Pons (tissue), 1 donor: Measurements from ENCODE around the gene NXNL1.
"Not testable (repeated sequence)": the region's sequence is repeated elsewhere in the genome, so short reads cannot be mapped to it uniquely, and the experiment has no call there.

Source experiments
- DNase-seq: peaks from one replicate; pipeline ENCODE4 v3.0.0-alpha.2; 2016; ENCODE audit warnings: low spot score

NXNL1 gene, protein sequence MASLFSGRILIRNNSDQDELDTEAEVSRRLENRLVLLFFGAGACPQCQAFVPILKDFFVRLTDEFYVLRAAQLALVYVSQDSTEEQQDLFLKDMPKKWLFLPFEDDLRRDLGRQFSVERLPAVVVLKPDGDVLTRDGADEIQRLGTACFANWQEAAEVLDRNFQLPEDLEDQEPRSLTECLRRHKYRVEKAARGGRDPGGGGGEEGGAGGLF

DNA sequence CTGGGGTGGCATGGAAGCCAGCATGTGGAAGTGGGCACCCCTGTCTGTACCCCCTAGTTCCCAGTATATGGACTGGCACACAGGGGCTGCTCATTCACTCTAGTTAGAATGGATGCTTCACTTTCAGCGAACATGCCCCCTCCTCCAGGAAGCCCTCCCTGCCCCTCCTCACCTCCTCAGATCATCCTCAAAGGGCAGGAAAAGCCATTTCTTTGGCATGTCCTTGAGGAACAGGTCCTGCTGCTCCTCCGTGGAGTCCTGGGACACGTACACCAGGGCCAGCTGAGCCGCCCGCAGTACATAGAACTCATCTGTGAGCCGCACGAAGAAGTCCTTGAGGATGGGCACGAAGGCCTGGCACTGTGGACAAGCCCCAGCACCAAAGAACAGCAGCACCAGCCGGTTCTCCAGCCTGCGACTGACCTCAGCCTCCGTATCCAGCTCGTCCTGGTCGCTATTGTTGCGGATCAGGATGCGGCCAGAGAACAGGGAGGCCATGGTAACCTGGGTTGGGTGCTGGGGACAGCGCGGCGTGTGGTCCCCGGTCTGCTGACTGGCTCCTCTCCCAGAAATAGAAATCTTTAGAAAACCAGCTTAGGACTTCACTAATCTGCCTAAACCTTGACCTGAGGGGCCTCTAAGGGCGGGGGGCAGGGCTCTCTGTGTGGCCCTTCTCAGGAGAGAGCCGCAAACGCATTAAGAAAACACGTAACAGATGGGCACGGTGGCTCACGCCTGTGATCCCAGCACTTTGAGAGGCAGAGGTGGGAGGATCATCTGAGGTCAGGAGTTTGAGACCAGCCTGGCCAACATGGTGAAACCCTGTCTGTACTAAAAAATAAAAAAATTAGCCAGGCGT lies at the start of gene NXNL1:
Gene NXNL1, minus strand, starts transcription at position 555 of the 859 bp plus-strand sequence. Its CDS starts 57 bp downstream, at position 498.
- no peak for DNase-seq

DNA sequence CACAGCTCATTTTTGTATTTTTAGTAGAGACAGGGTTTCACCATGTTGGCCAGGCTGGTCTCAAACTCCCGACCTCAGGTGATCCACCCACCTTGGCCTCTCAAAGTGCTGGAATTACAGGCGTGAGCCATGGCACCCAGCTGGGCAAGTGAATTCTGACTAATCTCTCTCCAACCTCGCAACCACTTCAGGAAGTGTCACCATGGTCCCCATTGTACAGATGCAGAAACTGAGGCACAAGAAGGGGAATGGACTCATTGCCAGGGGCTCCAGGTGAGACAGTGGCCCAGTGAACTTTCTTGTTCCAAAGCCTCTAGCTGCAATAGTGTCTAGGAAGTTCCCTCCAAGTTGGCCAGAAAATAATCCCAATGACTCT lies 47.8 kb upstream of the NXNL1 start:
- not testable (repeated sequence) for DNase-seq

DNA sequence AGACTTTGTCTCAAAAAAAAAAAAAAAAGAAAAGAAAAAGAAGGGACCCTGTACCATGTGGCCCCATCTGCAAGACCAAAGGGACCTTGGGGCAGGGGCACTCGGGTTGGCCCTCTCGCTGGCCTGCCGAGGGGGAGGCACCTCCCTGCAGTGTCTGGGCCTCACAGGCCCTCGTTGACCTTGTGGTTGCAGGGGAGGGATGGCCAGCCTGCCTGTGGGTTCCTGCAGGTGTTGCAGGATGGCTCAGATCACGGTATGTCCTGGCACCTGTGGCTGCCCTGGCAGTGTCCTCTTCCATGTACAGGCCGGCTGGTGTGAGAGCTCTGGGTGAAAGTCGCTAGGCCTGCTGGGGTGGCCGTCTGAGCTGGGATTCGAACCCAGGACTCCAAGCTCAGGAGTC lies 46.0 kb upstream of the NXNL1 start:
- DNase-seq: no peak

DNA sequence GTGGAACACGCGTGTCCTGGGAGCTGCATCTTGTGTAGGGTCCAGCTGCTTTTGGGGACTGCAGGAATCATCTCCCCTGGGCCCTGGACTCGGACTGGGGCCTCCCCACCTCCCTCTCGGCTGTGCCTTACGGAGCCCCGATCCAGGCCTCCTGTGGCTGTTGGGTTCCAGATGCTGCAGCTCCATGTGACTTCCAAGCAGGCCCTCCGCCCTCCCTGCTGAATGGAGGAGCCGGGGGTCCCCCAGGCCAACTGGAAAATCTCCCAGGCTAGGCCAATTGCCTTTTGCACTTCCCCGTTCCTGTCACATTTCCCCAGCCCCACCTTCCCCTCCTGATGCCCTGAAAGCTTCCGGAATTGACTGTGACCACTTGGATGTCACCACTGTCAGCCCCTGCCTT lies 44.5 kb upstream of the NXNL1 start:
- DNase-seq: no peak

DNA sequence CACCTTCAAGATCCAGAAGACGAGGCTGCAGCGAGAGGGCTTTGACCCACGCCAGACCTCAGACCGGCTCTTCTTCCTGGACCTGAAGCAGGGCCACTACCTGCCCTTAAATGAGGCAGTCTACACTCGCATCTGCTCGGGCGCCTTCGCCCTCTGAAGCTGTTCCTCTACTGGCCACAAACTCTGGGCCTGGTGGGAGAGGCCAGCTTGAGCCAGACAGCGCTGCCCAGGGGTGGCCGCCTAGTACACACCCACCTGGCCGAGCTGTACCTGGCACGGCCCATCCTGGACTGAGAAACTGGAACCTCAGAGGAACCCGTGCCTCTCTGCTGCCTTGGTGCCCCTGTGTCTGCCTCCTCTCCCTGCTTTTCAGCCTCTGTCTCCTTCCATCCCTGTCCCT lies 43.7 kb upstream of the NXNL1 start:
- DNase-seq: no peak

DNA sequence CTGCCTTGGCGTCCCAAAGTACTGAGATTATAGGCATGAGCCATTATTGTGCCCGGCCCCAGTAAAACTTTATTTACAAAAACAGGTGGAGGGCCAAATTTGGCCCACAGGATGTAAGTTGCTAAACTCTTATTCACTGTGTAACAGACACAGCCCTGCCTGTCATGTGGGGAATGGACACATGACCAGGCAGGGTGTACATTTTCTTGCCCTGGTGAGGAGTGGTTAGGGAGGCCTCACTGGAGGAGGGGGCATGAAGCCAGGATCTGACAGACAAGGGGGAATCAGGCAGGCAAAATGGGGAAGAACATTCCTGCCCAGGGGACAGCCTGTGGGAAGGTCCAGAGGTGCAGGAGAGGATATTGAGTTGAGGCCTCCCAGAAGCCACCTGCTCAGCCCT lies 43.3 kb upstream of the NXNL1 start:
- DNase-seq: no peak

DNA sequence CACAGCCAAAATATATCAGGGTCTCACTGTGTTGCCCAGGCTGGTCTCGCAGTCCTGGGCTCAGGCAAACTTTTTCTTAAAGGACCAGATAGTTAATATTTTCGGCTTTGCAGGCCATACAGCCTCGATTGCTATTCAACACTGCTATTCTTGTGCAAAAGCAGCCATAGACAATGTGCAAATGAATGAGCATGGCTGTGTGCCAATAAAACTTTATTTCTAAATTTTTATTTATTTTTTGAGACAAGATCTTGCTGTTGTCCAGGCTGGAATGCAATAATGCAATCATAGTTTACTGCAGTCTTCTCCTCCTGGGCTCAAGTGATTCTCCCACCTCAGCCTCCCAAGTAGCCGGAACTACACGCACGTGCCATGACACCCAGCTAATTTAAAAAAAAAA lies 42.5 kb upstream of the NXNL1 start:
- DNase-seq: no peak

DNA sequence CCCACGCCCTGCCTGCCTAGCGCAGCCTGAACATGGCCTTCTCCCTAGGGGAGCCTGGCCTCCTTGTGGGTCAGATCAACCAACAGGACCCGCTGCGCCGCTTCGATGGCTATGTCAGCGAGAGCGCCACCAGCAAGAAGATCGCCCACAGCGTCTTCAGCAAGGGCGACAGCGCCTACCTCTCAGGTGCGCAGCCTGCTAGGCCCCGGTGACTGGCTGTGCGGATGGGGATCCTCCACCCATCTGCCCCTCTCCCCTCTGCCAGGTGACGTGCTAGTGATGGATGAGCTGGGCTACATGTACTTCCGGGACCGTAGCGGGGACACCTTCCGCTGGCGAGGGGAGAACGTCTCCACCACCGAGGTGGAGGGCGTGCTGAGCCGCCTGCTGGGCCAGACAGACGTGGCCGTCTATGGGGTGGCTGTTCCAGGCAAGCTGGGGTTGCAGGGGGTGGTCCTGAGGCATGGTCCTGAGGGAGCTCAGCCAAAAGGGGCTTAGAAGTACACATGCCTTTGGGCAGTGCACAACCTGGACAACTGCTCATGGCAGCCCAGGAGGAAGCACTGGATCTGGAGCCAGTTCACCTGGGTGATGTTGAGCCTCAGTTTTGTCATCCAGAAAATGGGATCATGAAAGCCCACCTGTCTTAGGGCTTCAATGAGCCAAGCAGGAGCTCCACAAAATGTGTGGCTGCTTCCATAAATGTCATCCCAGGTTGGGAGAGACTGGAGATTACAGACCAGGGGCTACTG lies 39.9 kb upstream of the NXNL1 start:
- DNase-seq: no peak

DNA sequence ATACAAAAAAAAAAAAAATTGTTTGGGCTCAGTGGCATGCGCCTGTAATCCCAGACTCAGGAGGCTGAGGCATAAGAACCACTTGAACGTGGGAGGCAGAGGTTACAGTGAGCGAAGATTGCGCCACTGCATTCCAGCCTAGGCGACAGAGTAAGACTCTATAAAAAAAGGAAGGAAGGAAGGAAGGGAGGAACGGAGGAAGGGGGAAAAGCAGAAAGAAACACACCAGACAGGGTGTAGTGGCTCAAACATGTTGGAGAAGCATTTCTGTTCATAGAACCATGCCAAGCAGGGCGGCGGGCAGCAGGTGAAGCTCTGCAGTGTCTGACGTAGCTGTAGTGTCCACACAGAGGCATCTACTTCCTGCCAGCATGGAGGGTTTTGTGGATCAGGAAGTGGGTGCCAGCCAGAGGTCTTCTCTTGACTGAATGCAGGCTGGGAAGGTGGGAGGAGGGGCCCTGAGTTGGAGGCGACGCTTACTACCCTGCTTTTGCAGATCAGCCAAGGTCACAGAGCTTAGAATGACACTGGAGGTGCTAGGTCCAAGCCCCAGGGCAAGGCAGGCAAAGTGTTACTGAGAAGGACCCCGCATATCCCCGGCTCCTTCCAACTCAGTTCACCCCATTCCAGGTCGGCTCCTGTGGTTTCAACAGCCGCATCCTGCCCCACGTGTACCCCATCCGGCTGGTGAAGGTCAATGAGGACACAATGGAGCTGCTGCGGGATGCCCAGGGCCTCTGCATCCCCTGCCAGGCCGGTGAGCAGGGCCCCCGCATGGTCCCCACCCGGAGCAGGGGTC lies 39.1 kb upstream of the NXNL1 start:
- no peak for DNase-seq

DNA sequence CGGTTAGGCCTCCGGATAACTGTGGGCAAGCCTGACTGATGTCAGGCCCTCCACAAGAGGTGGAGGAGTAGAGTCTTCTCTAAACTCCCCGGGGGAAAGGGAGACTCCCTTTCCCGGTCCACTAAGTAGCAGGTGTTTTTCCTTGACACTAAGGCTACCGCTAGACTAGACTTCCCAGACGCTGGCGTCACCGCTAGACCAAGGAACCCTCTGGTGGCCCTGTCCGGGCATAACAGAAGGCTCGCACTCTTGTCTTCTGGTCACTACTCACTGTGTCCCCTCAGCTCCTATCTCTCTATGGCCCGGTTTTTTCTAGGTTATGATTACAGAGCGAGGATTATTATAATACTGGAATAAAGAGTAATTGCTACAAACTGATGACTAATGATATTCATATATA lies 38.3 kb upstream of the NXNL1 start:
- not testable (repeated sequence) for DNase-seq

DNA sequence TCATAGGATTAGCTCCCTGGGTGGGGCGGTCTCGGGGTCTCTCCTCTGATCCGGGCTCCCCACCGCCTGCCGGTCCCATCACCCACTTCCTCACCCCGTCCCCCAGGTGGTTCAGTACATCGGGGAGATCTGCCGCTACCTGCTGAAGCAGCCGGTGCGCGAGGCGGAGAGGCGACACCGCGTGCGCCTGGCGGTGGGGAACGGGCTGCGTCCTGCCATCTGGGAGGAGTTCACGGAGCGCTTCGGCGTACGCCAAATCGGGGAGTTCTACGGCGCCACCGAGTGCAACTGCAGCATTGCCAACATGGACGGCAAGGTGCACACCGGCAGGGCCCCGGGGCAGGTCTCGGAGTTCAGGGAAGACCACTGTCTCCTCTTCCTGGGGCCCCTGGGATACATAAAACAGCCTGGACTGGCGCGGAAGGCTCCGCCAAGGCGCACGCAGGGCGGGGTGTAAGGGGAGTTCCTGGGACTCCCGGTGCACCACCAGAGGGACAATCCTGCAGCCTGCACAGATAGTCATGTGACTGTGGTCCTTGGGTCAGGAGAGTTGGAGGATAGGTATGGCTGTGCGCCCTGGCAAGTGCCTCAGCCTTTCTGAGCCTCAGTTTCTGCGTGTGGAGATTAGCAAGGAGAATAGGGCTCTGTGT lies 36.5 kb upstream of the NXNL1 start:
- DNase-seq: no peak

DNA sequence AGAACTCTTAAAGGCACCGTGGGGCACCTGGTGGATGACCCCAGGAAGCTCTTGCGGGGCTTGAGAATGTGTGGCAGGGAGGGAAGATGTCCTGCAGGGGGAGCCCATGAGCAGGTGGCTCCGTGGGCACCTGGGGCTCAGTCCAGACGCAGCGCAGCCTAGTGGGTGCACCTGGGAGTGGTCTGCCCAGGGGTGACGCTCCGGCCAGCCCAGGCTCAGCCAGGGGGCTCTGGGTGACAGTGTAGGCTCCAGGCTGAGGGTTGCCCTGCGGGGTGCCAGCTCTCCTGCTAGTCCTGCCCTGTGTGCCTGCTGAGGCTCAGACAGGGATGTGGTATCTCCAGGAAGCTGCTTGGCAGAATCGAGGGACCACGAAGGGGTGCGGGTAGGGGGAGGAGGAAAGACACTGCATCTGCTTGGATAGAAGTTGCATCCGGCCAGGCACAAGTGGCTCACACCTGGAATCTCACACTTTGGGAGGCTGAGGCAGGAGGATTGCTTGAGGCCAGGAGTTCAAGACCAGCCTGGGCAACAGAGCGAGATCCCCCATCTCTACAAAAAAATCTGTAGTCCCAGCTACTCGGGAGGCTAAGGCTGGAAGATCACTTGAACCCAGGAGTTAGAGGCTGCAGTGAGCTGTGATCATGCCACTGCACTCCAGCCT lies 35.7 kb upstream of the NXNL1 start:
- no peak for DNase-seq

DNA sequence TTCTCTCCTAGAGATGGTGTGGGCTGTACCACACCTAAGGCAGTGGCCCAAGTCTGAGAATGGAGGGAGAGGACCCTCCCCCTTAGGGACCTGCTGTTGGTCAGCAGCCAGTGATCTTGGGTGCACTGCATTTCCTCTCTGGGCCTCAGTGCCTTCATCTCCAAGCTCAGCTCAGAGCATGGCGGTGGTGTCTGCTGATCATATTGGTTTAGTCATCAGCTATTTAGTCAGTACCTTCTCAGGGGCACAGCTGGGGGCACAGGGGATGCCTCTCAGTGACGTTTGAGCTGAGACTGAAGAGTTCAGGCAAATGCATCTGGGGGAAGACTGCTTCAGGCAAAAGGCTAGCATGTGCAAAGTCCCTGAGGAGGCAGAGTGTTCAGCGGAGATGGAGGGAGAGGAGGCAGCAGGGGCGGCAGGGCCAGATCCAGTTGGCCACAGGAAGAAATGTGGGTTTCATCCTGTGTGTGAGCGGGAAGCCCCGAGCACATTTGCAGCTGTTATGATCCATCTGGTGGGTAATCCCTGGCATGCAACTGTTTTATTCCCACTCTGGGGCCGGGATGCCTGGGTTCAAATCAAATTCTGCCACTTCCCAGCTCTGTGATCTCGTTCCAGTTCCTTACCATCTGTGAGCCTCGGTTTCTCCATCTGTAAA lies 35.0 kb upstream of the NXNL1 start:
- DNase-seq: no peak

DNA sequence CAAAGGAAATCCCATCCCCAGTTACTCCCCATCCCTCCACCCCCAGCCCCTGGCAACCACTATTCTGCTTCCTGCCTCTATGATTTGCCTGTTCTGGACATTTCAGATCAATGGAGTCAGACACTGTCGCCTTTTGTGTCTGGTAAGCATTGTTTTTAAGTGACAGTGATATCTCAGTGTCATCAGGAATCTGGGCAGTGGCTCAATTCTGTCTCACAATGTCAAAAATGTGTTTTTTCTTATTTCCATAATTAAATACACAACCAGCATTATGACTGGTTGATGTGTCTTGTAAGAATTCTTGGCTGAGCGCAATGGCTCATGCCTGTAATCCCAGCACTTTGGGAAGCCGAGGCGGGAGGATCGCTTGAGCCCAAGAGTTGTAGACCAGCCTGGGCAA lies 30.6 kb upstream of the NXNL1 start:
- peak; percentile 78 for DNase-seq

DNA sequence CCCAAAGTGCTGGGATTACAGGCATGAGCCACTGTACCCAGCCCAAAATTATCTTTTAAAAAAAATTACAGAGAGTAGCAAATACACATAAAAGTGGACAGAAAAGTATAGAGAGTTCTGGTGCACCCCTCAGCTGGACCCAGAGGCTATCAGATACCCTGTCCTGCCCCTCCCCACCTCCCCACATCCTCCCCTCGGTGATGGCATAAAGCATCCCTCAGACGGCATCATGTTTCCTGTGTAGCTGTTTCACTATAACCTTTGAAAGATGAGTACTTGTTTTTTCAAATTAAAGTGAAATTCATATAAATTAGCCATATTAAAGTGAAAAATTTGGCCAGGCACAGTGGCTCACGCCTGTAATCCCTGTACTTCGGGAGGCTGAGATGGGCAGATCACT lies 29.7 kb upstream of the NXNL1 start:
- DNase-seq: no peak

DNA sequence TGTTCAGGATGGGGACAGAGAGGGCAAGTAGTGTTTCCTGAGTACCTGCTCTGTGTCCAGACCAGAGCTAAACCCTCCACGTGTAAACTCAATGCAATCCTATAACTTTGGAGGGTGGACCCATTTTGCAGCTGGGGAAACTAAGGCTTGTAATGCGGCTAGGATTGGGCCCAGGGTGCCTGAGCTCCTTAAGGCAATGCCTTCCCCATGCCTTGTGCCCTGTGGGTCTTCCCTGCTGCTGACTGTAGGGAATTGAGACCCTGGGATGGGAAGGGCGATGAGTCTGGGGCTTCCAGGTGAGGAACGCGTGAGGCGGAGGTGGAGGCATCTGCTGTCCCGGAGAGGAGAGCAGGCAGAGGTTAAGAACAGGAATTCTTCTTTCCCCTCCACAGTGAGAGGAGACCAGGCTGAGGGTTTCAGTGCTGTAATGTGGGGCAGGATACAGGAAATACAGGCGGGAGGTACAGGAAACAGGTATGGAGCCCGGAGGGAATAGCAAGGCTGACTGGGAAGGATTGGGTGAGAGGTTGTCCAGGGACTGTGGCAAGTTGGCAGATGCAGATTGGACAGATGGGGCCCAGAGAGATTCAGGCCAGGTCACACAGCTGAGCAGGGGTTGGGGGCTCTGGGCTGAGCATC lies 28.8 kb upstream of the NXNL1 start:
- DNase-seq: no peak

DNA sequence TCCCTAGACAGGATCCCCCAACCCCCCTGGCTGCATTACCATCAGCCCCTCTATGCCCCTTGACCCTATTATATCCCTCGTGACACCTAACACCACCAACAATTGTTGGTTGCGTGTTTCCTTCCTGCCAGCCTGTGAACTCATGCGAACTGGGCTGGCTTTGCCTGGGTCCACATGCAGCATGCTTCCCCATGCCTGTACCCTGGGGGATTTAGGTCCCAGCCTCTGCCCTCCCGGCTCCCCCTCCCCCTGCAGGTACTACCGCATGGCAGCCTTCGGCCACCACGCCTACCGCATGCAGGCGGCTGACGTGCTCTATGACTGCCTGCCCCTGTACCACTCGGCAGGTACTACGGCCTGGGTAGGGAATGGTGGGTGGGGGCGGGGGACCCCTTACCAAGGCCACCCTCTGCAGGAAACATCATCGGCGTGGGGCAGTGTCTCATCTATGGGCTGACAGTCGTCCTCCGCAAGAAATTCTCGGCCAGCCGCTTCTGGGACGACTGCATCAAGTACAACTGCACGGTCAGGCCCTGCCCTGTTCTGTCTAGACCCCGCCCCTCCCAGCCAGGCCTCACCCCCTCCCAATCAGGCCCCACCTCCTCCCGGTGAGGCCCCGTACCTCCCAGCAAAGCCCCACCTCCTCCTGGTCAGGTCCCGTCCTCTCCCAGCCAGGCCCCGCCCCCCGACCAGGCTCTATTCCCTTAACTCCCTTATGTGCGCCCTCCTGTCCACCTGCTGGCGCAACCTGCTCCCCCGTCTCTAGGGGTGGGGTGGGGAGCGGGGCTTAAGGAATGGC lies 28.1 kb upstream of the NXNL1 start:
- DNase-seq: no peak

DNA sequence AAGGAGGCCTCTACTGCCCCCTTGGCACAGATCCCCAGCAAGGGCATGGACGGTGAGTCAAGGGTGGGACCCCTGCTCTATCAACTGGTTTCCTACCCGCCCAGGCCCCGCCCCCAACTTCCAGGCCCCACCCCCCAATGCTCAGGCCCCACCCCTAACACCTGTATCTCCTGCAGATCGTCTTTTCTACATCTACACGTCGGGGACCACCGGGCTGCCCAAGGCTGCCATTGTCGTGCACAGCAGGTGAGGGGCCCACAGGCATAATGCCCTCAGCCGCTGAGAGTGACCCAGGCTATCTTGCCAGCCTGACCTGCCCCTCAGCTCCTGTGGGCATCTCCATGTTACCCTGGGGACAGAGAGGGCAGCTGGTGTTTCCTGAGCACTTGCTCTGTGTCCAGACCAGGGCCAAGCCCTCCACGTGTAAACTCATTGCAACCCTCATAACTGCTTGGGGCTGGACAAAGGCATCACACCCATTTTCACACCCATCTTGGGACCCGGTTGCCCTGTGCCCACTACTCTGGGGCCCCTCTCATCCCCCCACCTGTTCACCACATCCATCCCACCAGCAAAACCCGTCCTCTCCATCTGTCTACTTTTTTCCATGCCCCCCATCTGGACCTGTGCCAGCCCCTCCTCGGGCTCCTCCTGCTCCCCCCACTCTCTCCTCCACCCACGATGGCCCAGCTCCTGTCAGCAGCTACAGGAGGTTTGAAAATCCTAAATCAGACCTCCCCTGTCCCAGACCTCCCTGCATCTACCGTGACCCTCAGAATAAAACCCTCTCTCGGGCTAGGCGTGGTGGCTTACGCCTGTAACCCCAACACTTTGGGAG lies 26.8 kb upstream of the NXNL1 start:
- DNase-seq: no peak
